Bronchial epithelial cell (primary cell): ENCODE data around the gene SF3B3. TPM values are rescaled to one million over a fixed set of nuclear protein-coding genes. Genes with fewer than 3 reads are reported as not detected.
A peak's percentile ranks its signal among the peaks of the same experiment; 100 is the strongest.

Experiments
- DNase-seq: peaks from one replicate; pipeline ENCODE4 v3.0.0-alpha.2; 2010; ENCODE audit warnings: low read depth
- FAIRE-seq: peaks from 2 replicates; lab custom pipeline; 2011; peaks lifted over from hg19 to GRCh38; lab: Jason Lieb, UNC
- H3K27me3 ChIP-seq: 2 replicates; pipeline ENCODE4 v1.5.1; 2011; ENCODE audit warnings: low read length; ENCODE audit not compliant: control insufficient read depth, insufficient read depth
- H3K36me3 ChIP-seq: 2 replicates; pipeline ENCODE4 v1.5.1; 2011; ENCODE audit warnings: low read length; ENCODE audit not compliant: control insufficient read depth, insufficient read depth
- H3K4me3 ChIP-seq: 2 replicates; pipeline ENCODE4 v1.5.1; 2011; ENCODE audit warnings: mild to moderate bottlenecking, low read depth, low read length, control low read depth
- total RNA-seq: library from RNA; depleted of rRNA; stranded (reverse); fragments of >200 nt; gene quantifications from 2 replicates; pipeline ENCODE4 v1.2.1, GENCODE V29; 2014
- TF ChIP-seq, protein P1 (sequence below): IDR thresholded peaks from 2 replicates; pipeline ENCODE4 v1.5.1; 2011; ENCODE audit warnings: mild to moderate bottlenecking, moderate library complexity, low read length, control low read depth, inconsistent platforms; ENCODE audit not compliant: insufficient read depth, severe bottlenecking

Gene SF3B3
- total RNA-seq, 1 donor from 2014 or later, result 80.6 TPM

- DNase-seq (peak; percentile 37), FAIRE-seq (no peak)
- H3K27me3 ChIP-seq, result no peaks in the 10 kb centered on the region
- H3K4me3 ChIP-seq, result no peak overlapping the region
- TF ChIP-seq, protein P1, sequence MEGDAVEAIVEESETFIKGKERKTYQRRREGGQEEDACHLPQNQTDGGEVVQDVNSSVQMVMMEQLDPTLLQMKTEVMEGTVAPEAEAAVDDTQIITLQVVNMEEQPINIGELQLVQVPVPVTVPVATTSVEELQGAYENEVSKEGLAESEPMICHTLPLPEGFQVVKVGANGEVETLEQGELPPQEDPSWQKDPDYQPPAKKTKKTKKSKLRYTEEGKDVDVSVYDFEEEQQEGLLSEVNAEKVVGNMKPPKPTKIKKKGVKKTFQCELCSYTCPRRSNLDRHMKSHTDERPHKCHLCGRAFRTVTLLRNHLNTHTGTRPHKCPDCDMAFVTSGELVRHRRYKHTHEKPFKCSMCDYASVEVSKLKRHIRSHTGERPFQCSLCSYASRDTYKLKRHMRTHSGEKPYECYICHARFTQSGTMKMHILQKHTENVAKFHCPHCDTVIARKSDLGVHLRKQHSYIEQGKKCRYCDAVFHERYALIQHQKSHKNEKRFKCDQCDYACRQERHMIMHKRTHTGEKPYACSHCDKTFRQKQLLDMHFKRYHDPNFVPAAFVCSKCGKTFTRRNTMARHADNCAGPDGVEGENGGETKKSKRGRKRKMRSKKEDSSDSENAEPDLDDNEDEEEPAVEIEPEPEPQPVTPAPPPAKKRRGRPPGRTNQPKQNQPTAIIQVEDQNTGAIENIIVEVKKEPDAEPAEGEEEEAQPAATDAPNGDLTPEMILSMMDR, result no peak
- H3K36me3 ChIP-seq, result peaks cover 30% of the 10 kb centered on the region
Observed at GRCh38 chr16:70561623-70562022, 38.0 kb downstream of the SF3B3 start.

DNA sequence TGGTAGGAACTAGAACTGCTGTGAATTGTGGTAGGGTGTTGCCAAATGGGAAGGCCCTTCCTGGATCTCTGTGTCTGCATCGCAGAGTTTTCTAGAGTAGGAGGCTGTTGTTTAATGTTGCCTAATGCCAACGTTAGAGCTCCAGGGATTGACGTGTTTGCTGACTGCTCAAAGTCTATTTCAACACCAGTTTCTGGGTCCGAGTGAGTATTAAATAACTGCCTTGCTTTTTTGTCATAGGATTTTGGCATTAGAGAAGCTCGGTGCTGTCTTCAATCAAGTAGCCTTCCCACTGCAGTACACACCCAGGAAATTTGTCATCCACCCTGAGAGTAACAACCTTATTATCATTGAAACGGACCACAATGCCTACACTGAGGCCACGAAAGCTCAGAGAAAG is 40.0 kb downstream of the SF3B3 start:
- Histone ChIP-seq H3K36me3 (peaks cover 32% of the 10 kb centered on the region), H3K4me3 (no peak overlapping the region), H3K27me3 (no peaks in the 10 kb centered on the region)
- FAIRE-seq, result no peak
- TF ChIP-seq, protein P1, result no peak
- DNase-seq, result peak; percentile 27

GRCh38 chr16:70565053-70565452 is 41.4 kb downstream of the SF3B3 start:
- TF ChIP-seq, protein P1, result no peak
- Histone ChIP-seq H3K27me3 (no peaks in the 10 kb centered on the region), H3K4me3 (no peak overlapping the region), H3K36me3 (peaks cover 36% of the 10 kb centered on the region)
- FAIRE-seq (no peak), DNase-seq (no peak)

DNA sequence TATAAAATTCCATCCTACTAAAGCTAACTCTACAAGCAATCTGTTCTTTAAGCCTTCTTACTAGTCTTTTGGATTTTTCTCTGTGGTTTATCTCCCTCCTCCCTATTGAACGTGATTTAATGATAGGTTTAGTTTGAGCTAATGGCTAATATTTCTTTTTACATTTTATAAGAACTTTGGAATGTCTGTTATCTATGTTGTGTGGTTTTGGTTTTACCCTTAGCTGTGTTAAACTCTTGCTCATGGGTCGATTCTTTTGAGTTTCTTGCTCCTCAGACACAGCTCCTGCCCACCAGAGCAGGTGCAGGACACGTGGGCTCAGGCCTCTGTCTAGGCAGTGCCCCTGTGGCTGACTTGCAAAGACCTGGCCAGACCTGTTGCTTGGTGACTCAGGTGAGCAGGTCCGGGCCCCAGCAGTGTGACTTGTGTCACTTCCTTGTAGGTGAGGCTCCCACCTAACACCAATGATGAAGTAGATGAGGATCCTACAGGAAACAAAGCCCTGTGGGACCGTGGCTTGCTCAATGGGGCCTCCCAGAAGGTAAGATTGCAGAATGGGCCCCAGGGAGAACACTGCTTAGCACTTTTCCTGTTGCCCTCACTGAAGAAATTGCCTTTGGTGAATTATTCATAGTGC is 45.1 kb downstream of the SF3B3 start:
- TF ChIP-seq, protein P1, result no peak
- DNase-seq (peak; percentile 93), FAIRE-seq (no peak)
- H3K36me3 ChIP-seq, result peaks cover 32% of the 10 kb centered on the region
- H3K27me3 ChIP-seq, result no peaks in the 10 kb centered on the region
- no peak overlapping the region for H3K4me3 ChIP-seq

DNA sequence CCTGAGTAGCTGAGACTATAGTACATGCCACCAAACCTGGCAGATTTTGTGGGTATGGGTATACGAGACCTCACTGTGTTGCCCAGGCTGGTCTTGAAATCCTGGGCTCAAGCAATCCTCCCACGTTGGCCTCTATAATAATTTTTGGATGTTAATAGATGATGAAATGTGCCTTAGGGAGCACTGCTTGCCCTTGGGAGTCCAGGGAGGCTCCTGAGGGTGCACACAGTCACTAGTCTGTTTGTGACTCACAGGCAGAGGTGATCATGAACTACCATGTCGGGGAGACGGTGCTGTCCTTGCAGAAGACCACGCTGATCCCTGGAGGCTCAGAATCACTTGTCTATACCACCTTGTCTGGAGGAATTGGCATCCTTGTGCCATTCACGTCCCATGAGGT is 46.1 kb downstream of the SF3B3 start:
- H3K27me3 ChIP-seq, result no peaks in the 10 kb centered on the region
- H3K36me3 ChIP-seq, result peaks cover 25% of the 10 kb centered on the region
- no peak for FAIRE-seq
- no peak overlapping the region for H3K4me3 ChIP-seq
- no peak for DNase-seq
- TF ChIP-seq, protein P1, result no peak
